Stimulated activated naive CD4-positive, alpha-beta T cell treated with Interleukin-2 at 50 U/mL for 16 hours (primary cell): ENCODE results near the gene NUDT17.
"Not testable (repeated sequence)": the region's sequence is repeated elsewhere in the genome, so short reads cannot be mapped to it uniquely, and the experiment has no call there.

Experiments used
- DNase-seq: peaks from one replicate; lab custom pipeline; 2025; lab: John Stamatoyannopoulos, UW

The NUDT17 gene

GRCh38 chr1:145845514-145846161, at the start of gene NUDT17:
Gene NUDT17, plus strand, starts transcription at chr1:145845630. Its CDS starts 11 bp downstream, at chr1:145845641.
- DNase-seq = peak; percentile 69

GRCh38 chr1:145796753-145797152, 48.7 kb upstream of the NUDT17 start:
- DNase-seq = no peak

- DNase-seq = no peak
Observed at GRCh38 chr1:145799806-145800205, 45.6 kb upstream of the NUDT17 start.

- no peak for DNase-seq
Observed at GRCh38 chr1:145804235-145805045, 41.0 kb upstream of the NUDT17 start.

- DNase-seq = no peak
Observed at GRCh38 chr1:145805057-145805456, 40.4 kb upstream of the NUDT17 start.

- no peak for DNase-seq
Observed at GRCh38 chr1:145806408-145806807, 39.0 kb upstream of the NUDT17 start.

GRCh38 chr1:145806844-145807243, 38.6 kb upstream of the NUDT17 start:
- DNase-seq = no peak

- DNase-seq = not testable (repeated sequence)
Observed at GRCh38 chr1:145812977-145813810, 32.2 kb upstream of the NUDT17 start.

- not testable (repeated sequence) for DNase-seq
Observed at GRCh38 chr1:145818095-145818494, 27.3 kb upstream of the NUDT17 start.

- not testable (repeated sequence) for DNase-seq
Observed at GRCh38 chr1:145822779-145823331, 22.6 kb upstream of the NUDT17 start.

- peak; percentile 84 for DNase-seq
Observed at GRCh38 chr1:145823565-145824498, 21.6 kb upstream of the NUDT17 start, which contains the start of the genes POLR3C and RNF115. Gene POLR3C, plus strand, starts transcription at chr1:145824200. Its CDS starts 1,577 bp downstream, at chr1:145825777. Gene RNF115, minus strand, starts transcription at chr1:145824095. Its CDS starts 222 bp downstream, at chr1:145823873.

GRCh38 chr1:145824499-145824842, 21.0 kb upstream of the NUDT17 start:
- no peak for DNase-seq

- DNase-seq = no peak
Observed at GRCh38 chr1:145826030-145826429, 19.4 kb upstream of the NUDT17 start.

GRCh38 chr1:145827966-145828365, 17.5 kb upstream of the NUDT17 start:
- no peak for DNase-seq

GRCh38 chr1:145828367-145829026, 16.9 kb upstream of the NUDT17 start:
- DNase-seq = no peak

GRCh38 chr1:145830810-145831209, 14.6 kb upstream of the NUDT17 start:
- DNase-seq = not testable (repeated sequence)

GRCh38 chr1:145837656-145838055, 7.8 kb upstream of the NUDT17 start:
- DNase-seq = no peak

- no peak for DNase-seq
Observed at GRCh38 chr1:145843031-145843430, 2.4 kb upstream of the NUDT17 start.

GRCh38 chr1:145845144-145845513, 301 bp upstream of the NUDT17 start:
- DNase-seq = no peak

- no peak for DNase-seq
Observed at GRCh38 chr1:145846201-145846612, 777 bp downstream of the NUDT17 start.
